GM19467 (cell line): ENCODE results near the gene SMOC2.
"Not testable (repeated sequence)": the region's sequence is repeated elsewhere in the genome, so short reads cannot be mapped to it uniquely, and the experiment has no call there.

Source experiments
- ATAC-seq: cut with Tn5 transposase; IDR thresholded peaks from one replicate; pipeline ENCODE4 v1.9.1; 2021; ENCODE audit warnings: mild to moderate bottlenecking, moderate library complexity; ENCODE audit not compliant: unreplicated experiment

The SMOC2 gene

DNA sequence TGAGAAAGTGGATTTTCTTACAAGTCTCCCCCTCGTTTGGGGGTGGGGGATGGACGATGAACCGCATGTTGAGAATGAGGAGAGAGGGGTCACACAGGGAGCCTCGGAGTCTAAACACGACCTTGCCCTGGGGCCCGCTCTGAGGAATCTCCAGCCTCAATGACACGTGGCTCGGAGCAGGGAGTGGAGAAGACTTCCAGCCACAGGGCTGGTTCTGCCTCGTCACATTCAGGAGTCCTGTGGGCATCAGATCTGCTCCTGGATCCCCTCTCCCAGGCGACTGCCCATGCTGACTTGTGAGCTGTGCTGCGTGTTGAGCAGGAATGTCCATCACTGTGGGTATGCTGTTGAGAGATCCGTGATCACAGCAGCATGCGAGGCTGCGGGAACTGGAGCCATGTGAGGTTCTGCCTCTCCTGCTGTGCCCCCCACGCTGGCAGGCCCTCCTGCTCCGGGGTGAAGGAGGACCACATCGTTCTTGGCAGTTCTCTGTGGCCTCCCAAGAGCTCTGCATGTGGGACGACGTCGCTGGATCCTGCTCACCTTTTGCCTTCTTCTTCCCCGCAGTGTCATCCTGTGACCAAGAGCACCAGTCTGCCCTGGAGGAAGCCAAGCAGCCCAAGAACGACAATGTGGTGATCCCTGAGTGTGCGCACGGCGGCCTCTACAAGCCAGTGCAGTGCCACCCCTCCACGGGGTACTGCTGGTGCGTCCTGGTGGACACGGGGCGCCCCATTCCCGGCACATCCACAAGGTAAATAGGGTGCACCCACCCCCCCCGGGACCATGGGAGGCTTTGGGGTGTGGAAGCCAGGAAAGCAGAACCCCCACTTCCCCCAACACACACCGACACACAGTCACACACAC lies 157.5 kb downstream of the SMOC2 start:
- no peak for ATAC-seq

DNA sequence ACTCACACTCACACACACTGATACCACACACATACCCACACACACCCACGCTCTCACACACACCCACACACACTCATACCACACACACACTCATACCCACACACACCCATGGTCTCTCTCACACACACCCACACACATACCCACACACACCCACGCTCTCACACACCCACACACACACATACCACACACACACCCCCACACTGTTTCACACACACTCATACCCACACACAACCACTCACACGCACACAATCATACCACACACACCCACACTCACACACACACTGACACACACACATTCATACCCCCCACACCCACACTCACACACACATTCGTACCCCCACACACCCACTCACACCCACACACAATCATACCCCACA lies 158.1 kb downstream of the SMOC2 start:
- ATAC-seq = no peak

DNA sequence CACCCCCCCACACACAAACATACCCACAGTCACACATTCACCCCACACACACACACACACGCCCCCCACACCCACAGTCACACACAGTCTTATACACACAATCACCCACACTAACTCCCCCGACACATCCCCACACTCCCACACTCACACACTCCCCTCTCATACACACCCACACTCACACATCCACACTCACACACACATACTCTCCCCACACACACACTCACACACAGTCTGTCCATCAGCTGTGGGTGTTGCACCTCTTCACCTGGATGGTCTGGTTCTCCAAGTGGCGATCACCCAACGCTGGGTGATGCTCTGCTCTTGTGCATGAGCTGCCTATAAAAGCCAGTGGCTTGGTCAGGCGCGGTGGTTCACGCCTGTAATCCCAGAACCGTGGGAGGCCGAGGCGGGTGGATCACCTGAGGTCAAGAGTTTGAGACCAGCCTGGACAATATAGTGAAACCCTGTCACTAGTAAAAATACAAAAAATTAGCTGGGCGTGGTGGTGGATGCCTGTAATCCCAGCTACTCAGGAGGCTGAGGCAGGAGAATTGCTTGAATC lies 158.9 kb downstream of the SMOC2 start:
- ATAC-seq = no peak

DNA sequence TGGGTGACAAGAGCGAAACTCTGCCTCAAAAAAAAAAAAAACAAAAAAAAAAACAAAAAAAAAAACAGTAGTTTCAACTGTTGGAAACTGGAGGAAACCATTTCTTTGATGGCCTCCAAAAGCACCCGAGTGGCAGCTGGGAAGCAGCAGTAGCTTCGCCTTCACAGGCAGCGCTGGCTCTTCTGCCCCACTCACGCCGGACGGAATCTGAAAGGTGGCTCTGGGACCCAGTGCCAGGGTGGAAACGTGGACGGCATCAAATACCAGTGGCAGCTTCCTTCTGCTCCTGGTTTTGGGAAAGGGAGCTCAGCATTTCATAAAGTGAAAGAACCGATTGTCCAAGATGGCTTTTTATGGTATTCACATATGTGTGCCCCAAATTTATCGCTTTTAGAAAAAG lies 159.4 kb downstream of the SMOC2 start:
- no peak for ATAC-seq

DNA sequence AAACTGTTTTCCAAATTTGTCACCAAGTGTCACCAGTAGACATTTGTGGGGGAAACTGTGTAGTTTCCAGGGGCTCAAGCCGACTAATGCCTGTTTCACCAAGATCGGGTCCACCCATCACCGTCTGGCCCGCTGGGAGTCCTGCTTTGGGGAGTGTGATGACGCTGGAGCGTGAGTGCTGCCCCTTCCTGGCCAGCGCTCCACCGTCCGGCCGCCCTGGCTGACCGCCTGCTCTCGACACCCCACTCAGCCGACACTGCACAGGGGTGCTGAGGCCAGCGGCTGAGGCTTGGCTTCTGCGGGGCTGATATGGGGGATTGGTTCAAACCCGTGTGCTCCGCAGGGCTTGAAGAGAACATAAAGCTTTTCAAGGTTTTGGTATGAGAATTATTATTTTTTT lies 160.1 kb downstream of the SMOC2 start:
- ATAC-seq = no peak

GRCh38 chr6:168601546-168601945 lies 160.6 kb downstream of the SMOC2 start:
- ATAC-seq = no peak

GRCh38 chr6:168602576-168602975 lies 161.6 kb downstream of the SMOC2 start:
- no peak for ATAC-seq

GRCh38 chr6:168603234-168603633 lies 162.2 kb downstream of the SMOC2 start:
- no peak for ATAC-seq

DNA sequence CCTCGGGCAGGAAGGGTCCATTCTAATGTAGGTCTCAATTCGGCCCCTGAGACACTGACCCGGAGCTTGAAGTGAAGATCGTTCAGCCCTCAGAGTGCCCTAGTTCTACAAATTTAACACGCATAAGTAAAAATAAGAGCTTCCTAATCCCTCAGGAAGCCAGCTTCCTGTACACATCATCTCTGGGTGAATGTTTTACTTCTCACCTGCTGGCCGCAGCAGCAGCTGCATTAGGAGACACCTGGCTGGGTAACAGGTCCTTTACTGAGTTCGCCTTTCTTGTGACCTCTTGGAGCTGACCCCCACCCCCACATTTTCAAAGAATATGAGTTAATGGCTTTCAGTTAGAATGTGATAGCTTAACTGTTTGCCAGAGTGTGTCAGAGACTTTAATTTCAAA lies 165.0 kb downstream of the SMOC2 start:
- no peak for ATAC-seq

DNA sequence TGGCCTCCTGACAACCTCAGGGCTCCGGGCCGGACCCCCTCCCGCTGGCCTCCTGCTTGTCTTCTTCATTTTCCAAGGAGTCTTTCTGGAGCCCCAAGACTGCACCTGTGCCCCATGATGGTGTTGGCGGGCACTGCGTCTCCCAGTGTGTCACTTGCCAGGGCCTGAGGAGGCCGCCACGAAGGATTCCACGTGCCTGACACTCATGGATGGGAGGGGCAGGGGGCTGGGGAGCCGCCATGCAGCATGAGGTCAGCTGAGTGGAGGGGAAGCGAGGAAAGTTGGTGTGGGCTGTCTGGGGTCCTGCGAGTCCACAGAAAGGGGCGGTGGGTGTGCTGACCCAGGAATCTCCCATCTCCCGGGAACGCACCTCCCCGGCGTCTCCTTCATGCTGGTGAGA lies 165.7 kb downstream of the SMOC2 start:
- ATAC-seq = no peak

- no peak for ATAC-seq
Measured at GRCh38 chr6:168607272-168608112, 166.5 kb downstream of the SMOC2 start.

DNA sequence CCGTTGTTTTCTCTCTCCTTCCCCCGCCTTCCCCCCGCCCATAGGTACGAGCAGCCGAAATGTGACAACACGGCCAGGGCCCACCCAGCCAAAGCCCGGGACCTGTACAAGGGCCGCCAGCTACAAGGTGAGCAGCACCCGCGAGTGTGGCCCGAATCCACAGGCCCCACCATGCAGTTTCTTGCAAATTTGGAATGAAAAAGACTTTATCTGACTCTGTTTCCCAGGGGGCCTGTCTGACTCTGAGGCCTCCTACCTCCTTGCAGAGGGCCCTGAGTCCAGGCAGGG lies 167.1 kb downstream of the SMOC2 start:
- ATAC-seq = no peak

DNA sequence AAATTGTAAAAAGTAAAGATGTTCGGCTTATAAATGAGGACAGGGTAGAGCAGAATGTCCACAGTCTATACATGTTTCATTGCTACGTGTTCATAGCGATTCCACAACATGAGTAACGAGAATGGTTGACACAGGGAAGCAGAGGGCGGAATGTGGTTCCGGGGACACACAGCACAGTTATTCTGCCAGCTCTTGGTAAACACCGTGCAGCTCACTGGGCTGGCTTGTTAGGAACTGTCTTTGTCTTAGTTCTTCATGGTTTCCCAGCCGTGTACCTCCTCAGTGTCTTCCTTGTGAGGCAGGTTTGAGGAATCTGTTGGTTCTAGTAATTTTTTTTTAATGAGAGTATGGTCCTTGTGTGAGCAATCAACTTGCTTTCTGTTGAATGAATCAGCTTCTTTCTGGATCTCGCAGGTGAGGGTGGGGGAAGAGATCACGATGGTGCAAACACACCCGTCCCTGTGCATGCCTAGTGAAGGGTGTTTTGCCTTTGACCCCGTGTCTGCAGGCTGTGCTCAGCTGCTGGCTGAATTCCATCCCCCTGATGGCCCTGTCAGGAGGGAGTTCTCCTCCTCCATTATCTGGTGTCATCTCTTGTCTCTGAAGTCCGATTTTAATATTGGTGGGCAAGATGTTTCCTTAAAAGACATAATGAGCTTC lies 168.2 kb downstream of the SMOC2 start:
- no peak for ATAC-seq

DNA sequence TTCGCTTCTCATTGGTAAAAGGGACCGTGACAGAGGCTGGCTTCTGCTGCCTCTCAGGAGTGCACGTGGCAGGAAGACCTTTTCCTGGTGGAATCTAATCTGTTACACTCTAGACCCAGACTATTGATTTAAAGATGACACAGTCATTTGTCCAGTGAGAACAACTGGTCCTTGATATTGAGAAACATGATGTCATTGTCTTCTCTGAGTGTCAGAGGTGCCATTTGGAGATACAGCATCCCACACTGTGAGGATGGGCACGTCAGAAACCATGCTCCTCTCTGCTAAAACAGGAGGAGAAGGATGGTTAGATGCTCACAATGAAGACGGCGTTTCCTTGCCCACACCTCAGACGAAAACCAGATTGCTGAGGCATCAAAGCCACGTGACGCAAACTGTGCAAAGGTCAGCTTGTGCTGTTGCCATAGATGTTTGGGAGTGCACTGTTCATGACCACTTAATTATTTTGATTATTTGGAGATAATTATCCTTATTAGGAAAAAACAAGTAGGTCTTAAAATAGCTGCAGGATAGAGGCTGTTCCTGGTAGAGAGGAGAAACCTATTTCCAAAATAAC lies 169.0 kb downstream of the SMOC2 start:
- no peak for ATAC-seq

GRCh38 chr6:168610966-168611365 lies 170.0 kb downstream of the SMOC2 start:
- not testable (repeated sequence) for ATAC-seq

DNA sequence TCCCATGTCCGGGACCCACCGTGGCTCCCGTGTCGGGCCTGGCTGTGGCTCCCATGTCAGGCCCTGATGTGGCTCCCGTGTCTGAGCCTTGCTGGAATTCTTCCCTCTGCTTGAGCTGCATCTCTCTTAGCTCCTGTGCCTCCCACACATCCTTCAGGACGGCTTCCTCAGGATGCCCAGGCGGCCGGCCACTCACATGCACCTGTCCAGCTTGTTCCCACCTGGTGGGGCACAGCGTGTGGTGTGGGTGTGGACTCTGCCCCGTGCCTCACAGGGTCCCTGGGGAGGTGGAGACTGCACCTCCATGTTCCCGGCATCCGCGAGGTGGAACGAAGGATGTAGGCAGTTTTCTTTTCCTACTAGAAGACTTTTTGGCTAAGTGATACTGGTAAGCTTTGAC lies 170.7 kb downstream of the SMOC2 start:
- no peak for ATAC-seq

DNA sequence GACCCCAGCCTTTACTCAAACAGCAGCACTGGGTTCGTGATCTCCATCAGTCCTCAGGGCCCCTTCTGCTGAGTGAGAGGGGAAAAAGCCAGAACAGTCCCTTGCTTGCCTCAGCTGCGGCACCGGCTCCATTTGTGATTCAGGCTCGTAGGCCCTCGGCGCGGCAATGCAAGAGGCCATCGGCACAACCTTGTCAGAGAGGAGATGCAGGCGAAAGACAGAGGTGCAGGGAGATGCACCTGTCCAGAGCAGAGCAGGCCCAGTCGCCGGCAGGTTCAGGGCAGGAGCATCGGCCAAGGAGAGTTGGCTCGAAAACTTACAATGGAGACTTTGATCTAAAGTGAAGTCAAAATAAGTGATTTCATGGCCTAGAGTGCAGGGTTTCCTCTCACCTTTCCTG lies 171.6 kb downstream of the SMOC2 start:
- no peak for ATAC-seq

- no peak for ATAC-seq
Measured at GRCh38 chr6:168615837-168616236, 174.9 kb downstream of the SMOC2 start.

GRCh38 chr6:168616816-168617765 lies 176.1 kb downstream of the SMOC2 start:
- no peak for ATAC-seq
